HL-60 (cell line): Measurements from ENCODE around the gene CHID1.

ENCODE experiments used
- DNase-seq, 2 experiments: peaks; one replicate each; pipeline ENCODE4 v3.0.0-alpha.2; 2010 to 2020; ENCODE audit warnings: low read depth in 1 of 2, low spot score in 1 of 2
- H3K27ac ChIP-seq: fragments of 250-450 bp; sonication (Bioruptor Pico); replicated peaks from 2 replicates; pipeline ENCODE4 v1.5.1; 2020; ENCODE audit warnings: mild to moderate bottlenecking, moderate library complexity
- H3K27me3 ChIP-seq: fragments of 250-450 bp; sonication (Bioruptor Pico); 2 replicates; pipeline ENCODE4 v1.5.1; 2021; ENCODE audit warnings: mild to moderate bottlenecking, moderate library complexity; ENCODE audit not compliant: insufficient read depth, poor library complexity, severe bottlenecking
- H3K4me3 ChIP-seq: replicated peaks from 2 replicates; pipeline ENCODE4 v1.5.1; 2011; ENCODE audit warnings: mild to moderate bottlenecking, control low read depth, low read length; ENCODE audit not compliant: insufficient read depth
- GABPA ChIP-seq: IDR thresholded peaks from 2 replicates; pipeline ENCODE4 v1.6.1; 2012; ENCODE audit warnings: low read depth
- POLR2AphosphoS5 ChIP-seq: IDR thresholded peaks from 2 replicates; pipeline ENCODE4 v1.6.1; 2012; ENCODE audit warnings: low read depth
- SPI1 ChIP-seq: IDR thresholded peaks from 2 replicates; pipeline ENCODE4 v1.6.1; 2012; ENCODE audit warnings: low read depth, mild to moderate bottlenecking, borderline replicate concordance
- TF ChIP-seq, protein P1 (sequence below): IDR thresholded peaks from 2 replicates; pipeline ENCODE4 v1.6.1; 2012; ENCODE audit warnings: low read depth; ENCODE audit not compliant: insufficient replicate concordance
- TF ChIP-seq, protein P2 (sequence below): IDR thresholded peaks from one replicate; pipeline ENCODE4 v1.5.1; 2011; ENCODE audit warnings: low read length, control low read depth, inconsistent platforms; ENCODE audit not compliant: insufficient read depth

The CHID1 gene

GRCh38 chr11:876545-876944, 34.1 kb downstream of the CHID1 start:
- Histone ChIP-seq H3K27ac (no peak overlapping the region), H3K27me3 (no peaks in the 10 kb centered on the region), H3K4me3 (no peak overlapping the region)
- no peak for DNase-seq
- TF ChIP-seq GABPA (no peak), SPI1 (no peak), POLR2AphosphoS5 (no peak)
- TF ChIP-seq, protein P1, sequence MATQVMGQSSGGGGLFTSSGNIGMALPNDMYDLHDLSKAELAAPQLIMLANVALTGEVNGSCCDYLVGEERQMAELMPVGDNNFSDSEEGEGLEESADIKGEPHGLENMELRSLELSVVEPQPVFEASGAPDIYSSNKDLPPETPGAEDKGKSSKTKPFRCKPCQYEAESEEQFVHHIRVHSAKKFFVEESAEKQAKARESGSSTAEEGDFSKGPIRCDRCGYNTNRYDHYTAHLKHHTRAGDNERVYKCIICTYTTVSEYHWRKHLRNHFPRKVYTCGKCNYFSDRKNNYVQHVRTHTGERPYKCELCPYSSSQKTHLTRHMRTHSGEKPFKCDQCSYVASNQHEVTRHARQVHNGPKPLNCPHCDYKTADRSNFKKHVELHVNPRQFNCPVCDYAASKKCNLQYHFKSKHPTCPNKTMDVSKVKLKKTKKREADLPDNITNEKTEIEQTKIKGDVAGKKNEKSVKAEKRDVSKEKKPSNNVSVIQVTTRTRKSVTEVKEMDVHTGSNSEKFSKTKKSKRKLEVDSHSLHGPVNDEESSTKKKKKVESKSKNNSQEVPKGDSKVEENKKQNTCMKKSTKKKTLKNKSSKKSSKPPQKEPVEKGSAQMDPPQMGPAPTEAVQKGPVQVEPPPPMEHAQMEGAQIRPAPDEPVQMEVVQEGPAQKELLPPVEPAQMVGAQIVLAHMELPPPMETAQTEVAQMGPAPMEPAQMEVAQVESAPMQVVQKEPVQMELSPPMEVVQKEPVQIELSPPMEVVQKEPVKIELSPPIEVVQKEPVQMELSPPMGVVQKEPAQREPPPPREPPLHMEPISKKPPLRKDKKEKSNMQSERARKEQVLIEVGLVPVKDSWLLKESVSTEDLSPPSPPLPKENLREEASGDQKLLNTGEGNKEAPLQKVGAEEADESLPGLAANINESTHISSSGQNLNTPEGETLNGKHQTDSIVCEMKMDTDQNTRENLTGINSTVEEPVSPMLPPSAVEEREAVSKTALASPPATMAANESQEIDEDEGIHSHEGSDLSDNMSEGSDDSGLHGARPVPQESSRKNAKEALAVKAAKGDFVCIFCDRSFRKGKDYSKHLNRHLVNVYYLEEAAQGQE = no peak
- TF ChIP-seq, protein P2, sequence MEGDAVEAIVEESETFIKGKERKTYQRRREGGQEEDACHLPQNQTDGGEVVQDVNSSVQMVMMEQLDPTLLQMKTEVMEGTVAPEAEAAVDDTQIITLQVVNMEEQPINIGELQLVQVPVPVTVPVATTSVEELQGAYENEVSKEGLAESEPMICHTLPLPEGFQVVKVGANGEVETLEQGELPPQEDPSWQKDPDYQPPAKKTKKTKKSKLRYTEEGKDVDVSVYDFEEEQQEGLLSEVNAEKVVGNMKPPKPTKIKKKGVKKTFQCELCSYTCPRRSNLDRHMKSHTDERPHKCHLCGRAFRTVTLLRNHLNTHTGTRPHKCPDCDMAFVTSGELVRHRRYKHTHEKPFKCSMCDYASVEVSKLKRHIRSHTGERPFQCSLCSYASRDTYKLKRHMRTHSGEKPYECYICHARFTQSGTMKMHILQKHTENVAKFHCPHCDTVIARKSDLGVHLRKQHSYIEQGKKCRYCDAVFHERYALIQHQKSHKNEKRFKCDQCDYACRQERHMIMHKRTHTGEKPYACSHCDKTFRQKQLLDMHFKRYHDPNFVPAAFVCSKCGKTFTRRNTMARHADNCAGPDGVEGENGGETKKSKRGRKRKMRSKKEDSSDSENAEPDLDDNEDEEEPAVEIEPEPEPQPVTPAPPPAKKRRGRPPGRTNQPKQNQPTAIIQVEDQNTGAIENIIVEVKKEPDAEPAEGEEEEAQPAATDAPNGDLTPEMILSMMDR = no peak

GRCh38 chr11:875769-876301, 34.8 kb downstream of the CHID1 start:
- no peak overlapping the region for H3K4me3 ChIP-seq
- TF ChIP-seq, protein P2 = no peak
- TF ChIP-seq GABPA (no peak), POLR2AphosphoS5 (no peak), SPI1 (no peak)
- TF ChIP-seq, protein P1 = no peak
- no peaks in the 10 kb centered on the region for H3K27me3 ChIP-seq
- no peak overlapping the region for H3K27ac ChIP-seq
- DNase-seq = no peak

GRCh38 chr11:875203-875602, 35.4 kb downstream of the CHID1 start:
- no peak for DNase-seq
- H3K4me3 ChIP-seq = no peak overlapping the region
- no peaks in the 10 kb centered on the region for H3K27me3 ChIP-seq
- no peak overlapping the region for H3K27ac ChIP-seq
- TF ChIP-seq SPI1 (no peak), POLR2AphosphoS5 (no peak)
- TF ChIP-seq, protein P1 = no peak

- Histone ChIP-seq H3K27me3 (no peaks in the 10 kb centered on the region), H3K4me3 (no peak overlapping the region), H3K27ac (no peak overlapping the region)
- DNase-seq = no peak
- TF ChIP-seq SPI1 (no peak), GABPA (no peak), POLR2AphosphoS5 (no peak)
- TF ChIP-seq, protein P2 = no peak
- TF ChIP-seq, protein P1 = no peak
Observed at GRCh38 chr11:873706-874105, 36.9 kb downstream of the CHID1 start.
